H1 (cell line): ENCODE results near the gene PDZRN4. TPM values are rescaled to one million over a fixed set of nuclear protein-coding genes. Genes with fewer than 3 reads are reported as not detected.

Experiments used
- CHD7 ChIP-seq: fragments of 300-600 bp; sonication (generic); IDR thresholded peaks from 2 replicates; pipeline ENCODE4 v1.7.1; 2012; ENCODE audit warnings: low read length, moderate library complexity, mild to moderate bottlenecking, inconsistent platforms; ENCODE audit not compliant: insufficient replicate concordance
- E2F6 ChIP-seq: IDR thresholded peaks from 2 replicates; pipeline ENCODE4 v1.6.1; 2012; ENCODE audit warnings: inconsistent platforms
- KDM1A ChIP-seq: fragments of 200-600, 300-600 bp; sonication (generic); IDR thresholded peaks from 2 replicates; pipeline ENCODE4 v1.7.1; 2016; ENCODE audit warnings: mild to moderate bottlenecking, low read length, borderline replicate concordance
- KDM4A ChIP-seq: IDR thresholded peaks from one replicate; pipeline ENCODE4 v1.7.1; 2012; ENCODE audit warnings: low read depth, mild to moderate bottlenecking, moderate library complexity, low read length, inconsistent platforms; ENCODE audit not compliant: severe bottlenecking
- MAFK ChIP-seq: IDR thresholded peaks from 2 replicates; pipeline ENCODE4 v1.6.1; 2012; ENCODE audit warnings: low read depth, mild to moderate bottlenecking, improper control_type of control experiment, low read length
- NANOG ChIP-seq: IDR thresholded peaks from 2 replicates; pipeline ENCODE4 v1.6.1; 2011; ENCODE audit warnings: low read length, low read depth, mild to moderate bottlenecking, inconsistent platforms; ENCODE audit not compliant: insufficient read depth, poor library complexity, severe bottlenecking
- NRF1 ChIP-seq: IDR thresholded peaks from 2 replicates; pipeline ENCODE4 v1.6.1; 2011; ENCODE audit warnings: mild to moderate bottlenecking, low read depth, low read length, improper control_type of control experiment
- polyA plus RNA-seq, 7 experiments: library from polyadenylated mRNA; depleted of rRNA in 3 of 7; stranded (reverse) in 5 of 7; unstranded in 2 of 7; fragments of >200 nt in 5 of 7; fragments of 200-250 nt in 2 of 7; gene quantifications; 1 replicate in 5 of 7; 2 replicates in 1 of 7; 4 replicates in 1 of 7; pipeline versions ENCODE4 v1.2.1 to v1.2.3, GENCODE V29; 2011 to 2013; ENCODE audit warnings: missing spikeins in 2 of 7, mixed read lengths in 2 of 7
- total RNA-seq: library from RNA; stranded (reverse); fragmentation: NEBNext Ultra II Directional; extraction: Animal tissue kit (Norgen Biotek cat#: 25700); gene quantifications from 2 replicates; pipeline ENCODE4 v1.2.1, GENCODE V29; 2021

The PDZRN4 gene
- total and polyA plus RNA-seq, 2 of the 8 experiments (the other 6 are each of a cell fraction or from before 2014, with no cell fraction given) = not detected

GRCh38 chr12:41184864-41185263 lies 3.3 kb upstream of the PDZRN4 start (continued):
- TF ChIP-seq CHD7 (no peak), KDM4A (no peak), NRF1 (no peak), MAFK (no peak), E2F6 (no peak), NANOG (no peak), KDM1A (no peak)
